Astrocyte (in vitro differentiated cells and primary cell): Measurements from ENCODE around the gene MDM1. TPM values are rescaled to one million over a fixed set of nuclear protein-coding genes. Genes with fewer than 3 reads are reported as not detected.
A peak's percentile ranks its signal among the peaks of the same experiment; 100 is the strongest.

ENCODE experiments used
- DNase-seq: peaks from one replicate; pipeline ENCODE4 v3.0.0-alpha.2; 2010; ENCODE audit warnings: low read depth
- FAIRE-seq: peaks from 2 replicates; lab custom pipeline; 2011; peaks lifted over from hg19 to GRCh38; lab: Jason Lieb, UNC
- H2AFZ ChIP-seq: 2 replicates; pipeline ENCODE4 v1.6.0; 2012; ENCODE audit warnings: low read depth, low read length, inconsistent platforms
- H3K27ac ChIP-seq: 2 replicates; pipeline ENCODE4 v1.5.1; 2011; ENCODE audit warnings: low read depth, low read length, inconsistent platforms
- H3K27me3 ChIP-seq: 2 replicates; pipeline ENCODE4 v1.6.0; 2011; ENCODE audit warnings: low read length, inconsistent platforms; ENCODE audit not compliant: insufficient read depth
- H3K36me3 ChIP-seq: 2 replicates; pipeline ENCODE4 v1.5.1; 2011; ENCODE audit warnings: low read length, inconsistent platforms; ENCODE audit not compliant: insufficient read depth
- H3K4me1 ChIP-seq: 2 replicates; pipeline ENCODE4 v1.5.1; 2011; ENCODE audit warnings: low read length, inconsistent platforms; ENCODE audit not compliant: insufficient read depth
- H3K4me2 ChIP-seq: 2 replicates; pipeline ENCODE4 v1.6.0; 2012; ENCODE audit warnings: low read length, inconsistent platforms
- H3K4me3 ChIP-seq: 2 replicates; pipeline ENCODE4 v1.5.1; 2011; ENCODE audit warnings: low read depth, mild to moderate bottlenecking, low read length, inconsistent platforms; ENCODE audit not compliant: insufficient read depth
- H3K79me2 ChIP-seq: 2 replicates; pipeline ENCODE4 v1.6.0; 2012; ENCODE audit warnings: mild to moderate bottlenecking, low read length, inconsistent platforms; ENCODE audit not compliant: insufficient read depth
- H3K9ac ChIP-seq: 2 replicates; pipeline ENCODE4 v1.6.0; 2012; ENCODE audit warnings: mild to moderate bottlenecking, low read length, inconsistent platforms
- H3K9me3 ChIP-seq: 2 replicates; pipeline ENCODE4 v1.5.1; 2012; ENCODE audit warnings: low read depth, mild to moderate bottlenecking, low read length, inconsistent platforms; ENCODE audit not compliant: insufficient read depth
- H4K20me1 ChIP-seq: 2 replicates; pipeline ENCODE4 v1.6.0; 2012; ENCODE audit warnings: low read length, inconsistent platforms; ENCODE audit not compliant: insufficient read depth
- H3K27ac Mint-ChIP-seq: one replicate; pipeline ENCODE4 v1.8.0; 2021; ENCODE audit warnings: mild to moderate bottlenecking, mixed read lengths; ENCODE audit not compliant: unreplicated experiment
- H3K27me3 Mint-ChIP-seq: one replicate; pipeline ENCODE4 v1.8.0; 2021; ENCODE audit warnings: low read depth, mixed read lengths; ENCODE audit not compliant: unreplicated experiment
- H3K36me3 Mint-ChIP-seq: one replicate; pipeline ENCODE4 v1.8.0; 2021; ENCODE audit warnings: low read depth, mixed read lengths; ENCODE audit not compliant: unreplicated experiment
- H3K4me1 Mint-ChIP-seq: one replicate; pipeline ENCODE4 v1.8.0; 2021; ENCODE audit warnings: low read depth, mixed read lengths; ENCODE audit not compliant: unreplicated experiment
- H3K4me3 Mint-ChIP-seq: one replicate; pipeline ENCODE4 v1.8.0; 2021; ENCODE audit warnings: mild to moderate bottlenecking, moderate library complexity, mixed read lengths; ENCODE audit not compliant: unreplicated experiment
- H3K9me3 Mint-ChIP-seq: one replicate; pipeline ENCODE4 v1.8.0; 2021; ENCODE audit warnings: mild to moderate bottlenecking, mixed read lengths; ENCODE audit not compliant: unreplicated experiment
- CTCF ChIP-seq: IDR thresholded peaks from 2 replicates; pipeline ENCODE4 v1.5.1; 2011; ENCODE audit warnings: low read depth, mild to moderate bottlenecking, inconsistent platforms, low read length, moderate library complexity; ENCODE audit not compliant: insufficient read depth
- EZH2 ChIP-seq: IDR thresholded peaks from 2 replicates; pipeline ENCODE4 v1.6.1; 2012; ENCODE audit warnings: mild to moderate bottlenecking, low read length, inconsistent platforms; ENCODE audit not compliant: insufficient read depth
- total RNA-seq: library from RNA; stranded (reverse); gene quantifications from 2 replicates; pipeline ENCODE4 v1.2.1, GENCODE V29; 2021

Gene MDM1
- total RNA-seq, 1 donor from 2014 or later: 10.8 TPM

- Histone ChIP-seq H4K20me1 (no peaks in the 10 kb centered on the region), H3K36me3 (no peaks in the 10 kb centered on the region), H3K4me1 (no peaks in the 10 kb centered on the region), H3K79me2 (no peaks in the 10 kb centered on the region), H2AFZ (no peak overlapping the region), H3K9me3 (no peaks in the 10 kb centered on the region), H3K4me2 (no peak overlapping the region), H3K27ac (no peak overlapping the region), H3K27me3 (peaks cover 16% of the 10 kb centered on the region), H3K4me3 (no peak overlapping the region), H3K9ac (no peak overlapping the region)
- peaks cover 10% of the 10 kb centered on the region for H3K4me1 Mint-ChIP-seq
- FAIRE-seq (no peak), DNase-seq (no peak)
- H3K36me3 Mint-ChIP-seq: no peaks in the 10 kb centered on the region
- H3K27me3 Mint-ChIP-seq: no peaks in the 10 kb centered on the region
- no peak overlapping the region for H3K27ac Mint-ChIP-seq
- H3K4me3 Mint-ChIP-seq: no peak overlapping the region
- H3K9me3 Mint-ChIP-seq: no peaks in the 10 kb centered on the region
- TF ChIP-seq CTCF (no peak), EZH2 (no peak)
Observed at GRCh38 chr12:68342966-68343365, 10.8 kb upstream of the MDM1 start.

GRCh38 chr12:68341822-68342221 lies 9.7 kb upstream of the MDM1 start:
- H3K79me2 ChIP-seq: no peaks in the 10 kb centered on the region
- Mint-ChIP-seq H3K4me3 (no peak overlapping the region), H3K4me1 (peaks cover 10% of the 10 kb centered on the region), H3K27ac (no peak overlapping the region), H3K27me3 (no peaks in the 10 kb centered on the region), H3K9me3 (no peaks in the 10 kb centered on the region), H3K36me3 (no peaks in the 10 kb centered on the region)
- H2AFZ ChIP-seq: no peak overlapping the region
- no peaks in the 10 kb centered on the region for H3K36me3 ChIP-seq
- no peaks in the 10 kb centered on the region for H4K20me1 ChIP-seq
- H3K9ac ChIP-seq: no peak overlapping the region
- no peak overlapping the region for H3K27ac ChIP-seq
- TF ChIP-seq EZH2 (no peak), CTCF (no peak)
- peaks cover 3% of the 10 kb centered on the region for H3K4me1 ChIP-seq
- H3K9me3 ChIP-seq: no peaks in the 10 kb centered on the region
- H3K4me3 ChIP-seq: no peak overlapping the region
- no peak overlapping the region for H3K4me2 ChIP-seq
- peaks cover 16% of the 10 kb centered on the region for H3K27me3 ChIP-seq
- DNase-seq (no peak), FAIRE-seq (no peak)

GRCh38 chr12:68340404-68341270 lies 8.5 kb upstream of the MDM1 start:
- Histone ChIP-seq H3K27ac (no peak overlapping the region), H3K79me2 (no peaks in the 10 kb centered on the region), H3K4me1 (peaks cover 4% of the 10 kb centered on the region), H3K9ac (no peak overlapping the region), H3K36me3 (no peaks in the 10 kb centered on the region), H4K20me1 (no peaks in the 10 kb centered on the region), H3K9me3 (no peaks in the 10 kb centered on the region), H3K4me3 (no peak overlapping the region), H3K4me2 (no peak overlapping the region), H2AFZ (no peak overlapping the region), H3K27me3 (peaks cover 16% of the 10 kb centered on the region)
- Mint-ChIP-seq H3K9me3 (no peaks in the 10 kb centered on the region), H3K27ac (no peak overlapping the region), H3K27me3 (no peaks in the 10 kb centered on the region), H3K4me3 (no peak overlapping the region), H3K36me3 (no peaks in the 10 kb centered on the region), H3K4me1 (peaks cover 10% of the 10 kb centered on the region)
- peak; percentile 77 for FAIRE-seq
- no peak for DNase-seq
- TF ChIP-seq CTCF: no peak
- TF ChIP-seq EZH2: no peak
